K562 (cell line): ENCODE results near the gene MPHOSPH8. TPM values are rescaled to one million over a fixed set of nuclear protein-coding genes. Genes with fewer than 3 reads are reported as not detected.
A peak's percentile ranks its signal among the peaks of the same experiment; 100 is the strongest.

ENCODE experiments used
- CBFA2T2 ChIP-seq: fragments of 450-650 bp; conservative IDR thresholded peaks from 2 replicates; pipeline ENCODE4 v1.6.1; 2017; ENCODE audit warnings: mild to moderate bottlenecking
- CREB1 ChIP-seq, 2 experiments: sonication (generic) in 1 of 2; formaldehyde crosslinking in 1 of 2; IDR thresholded peaks; 2 replicates each; pipeline versions ENCODE4 v1.6.1 to v1.8.0; 2012 to 2022; ENCODE audit warnings: inconsistent platforms in 1 of 2, mild to moderate bottlenecking in 1 of 2, missing genetic modification reagents in 1 of 2, moderate library complexity in 1 of 2
- CTCF ChIP-seq, 3 experiments: IDR thresholded peaks in 2 of 3; conservative IDR thresholded peaks in 1 of 3; 2 replicates each; pipeline ENCODE4 v1.5.1; 2011 to 2012; ENCODE audit warnings: low read length in 3 of 3, mild to moderate bottlenecking in 3 of 3, control low read depth in 2 of 3, improper control_type of control experiment in 1 of 3, inconsistent platforms in 1 of 3, low read depth in 1 of 3, mixed read lengths in 1 of 3, moderate library complexity in 1 of 3; ENCODE audit not compliant: insufficient read depth in 2 of 3
- DMBX1 ChIP-seq: fragments of 250-450 bp; sonication (Bioruptor Pico); IDR thresholded peaks from 2 replicates; pipeline ENCODE4 v1.8.0; 2022; ENCODE audit warnings: inconsistent platforms, mild to moderate bottlenecking, moderate library complexity, borderline replicate concordance
- FOXP1 ChIP-seq: sonication (generic); formaldehyde crosslinking; IDR thresholded peaks from 2 replicates; pipeline ENCODE4 v1.8.0; 2022; ENCODE audit warnings: mild to moderate bottlenecking, missing genetic modification reagents
- HMG20B ChIP-seq: fragments of 250-450 bp; sonication (Bioruptor Pico); IDR thresholded peaks from 2 replicates; pipeline ENCODE4 v1.5.0; 2021; ENCODE audit warnings: mild to moderate bottlenecking
- MAZ ChIP-seq, 2 experiments: fragments of 450-650 bp in 1 of 2; sonication (generic) in 1 of 2; formaldehyde crosslinking; IDR thresholded peaks in 1 of 2; conservative IDR thresholded peaks in 1 of 2; 2 replicates each; pipeline versions ENCODE4 v1.4.0 to v1.5.0; 2020; ENCODE audit warnings: mild to moderate bottlenecking in 1 of 2, missing genetic modification reagents in 1 of 2
- MBD2 ChIP-seq: sonication (generic); IDR thresholded peaks from 2 replicates; pipeline ENCODE4 v1.6.1; 2016; ENCODE audit warnings: low read depth, borderline replicate concordance
- MLX ChIP-seq, 2 experiments: fragments of 450-650 bp in 1 of 2; sonication (generic) in 1 of 2; formaldehyde crosslinking; conservative IDR thresholded peaks; 2 replicates each; pipeline versions ENCODE4 v1.4.0 to v1.8.1; 2020 to 2022; ENCODE audit warnings: mild to moderate bottlenecking in 1 of 2, missing genetic modification reagents in 1 of 2
- PCBP1 ChIP-seq: fragments of 200-400 bp; formaldehyde crosslinking; IDR thresholded peaks from 2 replicates; pipeline ENCODE4 v1.6.1; 2018; ENCODE audit warnings: mild to moderate bottlenecking, low read depth, low read length; ENCODE audit not compliant: poor library complexity, severe bottlenecking
- PHB2 ChIP-seq: fragments of 450-650 bp; IDR thresholded peaks from 2 replicates; pipeline ENCODE4 v1.6.1; 2017; ENCODE audit warnings: low read depth
- PRPF4 ChIP-seq: fragments of 200-400 bp; formaldehyde crosslinking; IDR thresholded peaks from one replicate; pipeline ENCODE4 v1.6.1; 2017; ENCODE audit warnings: low read length, low read depth, mild to moderate bottlenecking; ENCODE audit not compliant: insufficient read depth, poor library complexity, severe bottlenecking
- RBM15 ChIP-seq: fragments of 200-400 bp; formaldehyde crosslinking; IDR thresholded peaks from 2 replicates; pipeline ENCODE4 v1.6.1; 2018; ENCODE audit warnings: mild to moderate bottlenecking, low read length, moderate library complexity; ENCODE audit not compliant: insufficient read depth
- RNF2 ChIP-seq: sonication (generic); IDR thresholded peaks from 2 replicates; pipeline ENCODE4 v1.6.1; 2016
- SOX6 ChIP-seq: fragments of 450-650 bp; IDR thresholded peaks from 2 replicates; pipeline ENCODE4 v1.6.1; 2014; ENCODE audit warnings: mild to moderate bottlenecking
- TFE3 ChIP-seq: fragments of 450-650 bp; formaldehyde crosslinking; IDR thresholded peaks from 2 replicates; pipeline ENCODE4 v1.4.0; 2020; ENCODE audit warnings: mild to moderate bottlenecking, mixed read lengths
- UBTF ChIP-seq, 2 experiments: IDR thresholded peaks; 2 replicates each; pipeline ENCODE4 v1.6.1; 2012; ENCODE audit warnings: improper control_type of control experiment in 2 of 2, low read depth in 2 of 2, low read length in 2 of 2, borderline replicate concordance in 1 of 2
- XRCC4 ChIP-seq: IDR thresholded peaks from one replicate; pipeline ENCODE4 v1.6.1; 2011; ENCODE audit not compliant: insufficient read depth, insufficient read length; ENCODE audit errors: extremely low read depth
- ZNF197 ChIP-seq: fragments of 200-800 bp; sonication (Bioruptor generic); IDR thresholded peaks from 2 replicates; pipeline ENCODE4 v1.6.1; 2016; ENCODE audit warnings: low read depth, missing genetic modification characterization, missing compliant biosample characterization
- ZNF212 ChIP-seq: fragments of 450-650 bp; formaldehyde crosslinking; IDR thresholded peaks from 2 replicates; pipeline ENCODE4 v1.4.0; 2020; ENCODE audit warnings: mild to moderate bottlenecking
- polyA plus RNA-seq, 8 experiments: library from polyadenylated mRNA; depleted of rRNA in 4 of 8; stranded (reverse) in 5 of 8; unstranded in 3 of 8; fragments of >200 nt; fragmentation: Nextera tagmentation in 2 of 8; fragmentation: Illumina TruSeq in 1 of 8; extraction: Ambion mirVana in 2 of 8; extraction: Trizol in 1 of 8; gene quantifications; 2 replicates each; pipeline versions ENCODE4 v1.2.1 to v1.2.3, GENCODE V29; 2011 to 2014; ENCODE audit warnings: inconsistent platforms in 1 of 8, missing spikeins in 1 of 8
- total RNA-seq, 7 experiments: library from RNA; depleted of rRNA in 6 of 7; stranded (reverse); fragments of >200 nt in 6 of 7; fragmentation: Illumina TruSeq in 2 of 7; extraction: Trizol in 2 of 7; gene quantifications; 2 replicates each; pipeline versions ENCODE4 v1.2.1 to v1.2.3, GENCODE V29; 2011 to 2021; ENCODE audit warnings: low replicate concordance in 1 of 7

MPHOSPH8 gene
- total and polyA plus RNA-seq, 9 of the 15 experiments (the other 6 are each of a cell fraction or from before 2014, with no cell fraction given) = 10.3 to 24.8 (median 16.6) TPM

- TF ChIP-seq TFE3 (CRISPR knock-in tag) (no peak), ZNF212 (CRISPR knock-in tag) (no peak), UBTF (IDR thresholded peaks at IDR 0.05; ENCODE audit: borderline replicate concordance in 1 of 2, low read depth in 2 of 2, low read length in 2 of 2) (0 out of 4 replicates have a peak, but pooled peaks of 1 of the 2 experiments have one; percentile 22), FOXP1 (no peak; the same call in 1 of the 2 replicates), MAZ (CRISPR knock-in tag; conservative IDR thresholded peaks at IDR 0.05 in 1 of 2, IDR thresholded peaks at IDR 0.05 in 1 of 2) (peak; percentile 65 to 69; a peak in 2 of 4 replicates), CTCF (IDR thresholded peaks at IDR 0.05 in 2 of 3, conservative IDR thresholded peaks at IDR 0.05 in 1 of 3; ENCODE audit: insufficient read depth in 2 of 3, low read depth in 1 of 3, low read length in 3 of 3) (no peak), MBD2 (peak; percentile 91), DMBX1 (no peak), PRPF4 (no peak), MLX (CRISPR knock-in tag; conservative IDR thresholded peaks at IDR 0.05) (no peak), PCBP1 (peak; percentile 33), HMG20B (CRISPR knock-in tag) (no peak), CBFA2T2 (no peak), XRCC4 (no peak), ZNF197 (no peak), RNF2 (no peak), SOX6 (no peak), RBM15 (no peak), PHB2 (no peak), CREB1 (IDR thresholded peaks at IDR 0.05) (peak; percentile 61), CREB1 (CRISPR knock-in tag; IDR thresholded peaks at IDR 0.05) (peak; percentile 78)
These were observed at the start of gene MPHOSPH8 (continued) for GRCh38 chr13:19633479-19634255.
